HG03571 (cell line): ENCODE measurements around the gene SGCE.

Experiments
- ATAC-seq: cut with Tn5 transposase; IDR thresholded peaks from one replicate; pipeline ENCODE4 v1.9.1; 2021; ENCODE audit not compliant: unreplicated experiment

The SGCE gene

GRCh38 chr7:94660006-94660405 is 4.1 kb upstream of the SGCE start:
- ATAC-seq: no peak

- ATAC-seq: no peak
Observed at GRCh38 chr7:94658826-94659225, 2.9 kb upstream of the SGCE start.

- ATAC-seq: peak; percentile 80
Observed at GRCh38 chr7:94657771-94658693, 2.1 kb upstream of the SGCE start.

GRCh38 chr7:94656925-94657731 is 1.2 kb upstream of the SGCE start:
- ATAC-seq: no peak

- ATAC-seq: no peak
Observed at GRCh38 chr7:94656658-94656924, 658 bp upstream of the SGCE start.

GRCh38 chr7:94655126-94655847 is 646 bp downstream of the SGCE start:
- ATAC-seq: no peak

GRCh38 chr7:94654783-94655125 is 1.2 kb downstream of the SGCE start:
- ATAC-seq: no peak

GRCh38 chr7:94650147-94651051 is 5.5 kb downstream of the SGCE start:
- ATAC-seq: no peak

GRCh38 chr7:94649450-94649849 is 6.5 kb downstream of the SGCE start:
- ATAC-seq: peak; percentile 71

GRCh38 chr7:94648731-94649130 is 7.2 kb downstream of the SGCE start:
- no peak for ATAC-seq

- no peak for ATAC-seq
Observed at GRCh38 chr7:94647295-94647694, 8.6 kb downstream of the SGCE start.

GRCh38 chr7:94643771-94644545 is 12.0 kb downstream of the SGCE start:
- no peak for ATAC-seq

- no peak for ATAC-seq
Observed at GRCh38 chr7:94642838-94643653, 12.9 kb downstream of the SGCE start.

- no peak for ATAC-seq
Observed at GRCh38 chr7:94639384-94639783, 16.5 kb downstream of the SGCE start.

GRCh38 chr7:94635687-94636086 is 20.2 kb downstream of the SGCE start:
- ATAC-seq: no peak

GRCh38 chr7:94634502-94634901 is 21.4 kb downstream of the SGCE start:
- no peak for ATAC-seq

GRCh38 chr7:94633687-94634086 is 22.2 kb downstream of the SGCE start:
- ATAC-seq: no peak

GRCh38 chr7:94633014-94633341 is 23.0 kb downstream of the SGCE start:
- ATAC-seq: no peak

GRCh38 chr7:94632338-94633013 is 23.5 kb downstream of the SGCE start:
- no peak for ATAC-seq
